ENCODE data around the gene USP53. TPM values are rescaled to one million over a fixed set of nuclear protein-coding genes. Genes with fewer than 3 reads are reported as not detected.

USP53 gene
- total and polyA plus RNA-seq, 10 of the 15 experiments (the other 5 are each of a cell fraction or from before 2014, with no cell fraction given): 0.23 to 4.0 (median 2.7) TPM

DNA sequence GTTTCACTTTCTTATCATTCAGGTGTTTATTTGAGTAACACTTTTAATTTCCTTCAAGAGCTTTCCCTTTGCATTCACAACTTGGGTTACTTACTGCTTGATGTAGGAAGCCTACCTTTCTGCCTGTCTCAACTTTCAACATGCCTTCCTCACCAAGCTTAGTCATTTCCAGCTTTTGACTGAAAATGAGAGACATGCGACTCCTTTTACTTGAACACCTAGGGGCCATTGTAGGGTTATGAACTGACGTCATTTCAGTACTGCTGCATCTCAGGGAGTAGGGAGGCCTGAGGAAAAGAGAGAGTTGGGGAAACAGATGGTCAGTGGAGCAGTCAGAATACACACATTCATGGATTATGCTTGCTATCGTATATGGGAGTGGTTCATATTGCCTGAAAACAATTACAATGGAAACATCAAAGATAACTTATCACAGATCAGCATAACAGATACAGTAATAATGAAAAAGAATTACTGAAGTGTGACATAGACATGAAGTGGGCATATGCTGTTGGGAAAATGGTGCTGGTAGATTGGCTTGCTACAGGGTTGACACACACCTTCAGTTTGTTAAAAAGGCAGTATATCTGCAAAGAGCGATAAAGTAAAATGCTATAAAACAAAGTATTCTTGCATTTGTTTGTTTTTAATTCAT is 25.7 kb downstream of the USP53 start (continued):
- TF ChIP-seq ATF7 (IDR thresholded peaks at IDR 0.05; ENCODE audit: low read depth): peak; percentile 96
- TF ChIP-seq IRF3 (IDR thresholded peaks at IDR 0.05): no peak
- TF ChIP-seq BCL11A (IDR thresholded peaks at IDR 0.05; ENCODE audit: low read depth, low read length): peak; percentile 93
- TF ChIP-seq SPI1 (IDR thresholded peaks at IDR 0.05; ENCODE audit: borderline replicate concordance, insufficient read depth, low read depth, low read length): no peak; the same call in 1 of the 2 replicates
- TF ChIP-seq ETV6 (conservative IDR thresholded peaks at IDR 0.05 in 1 of 2, IDR thresholded peaks at IDR 0.05 in 1 of 2; ENCODE audit: borderline replicate concordance in 1 of 2, low read depth in 1 of 2): peak in 1 of 2 experiments; percentile 98; a peak in 2 of 4 replicates
- no peak for TF ChIP-seq SREBF1 (IDR thresholded peaks at IDR 0.05; ENCODE audit: low read length)
- peak in 1 of 2 experiments; percentile 73; a peak in 2 of 4 replicates for TF ChIP-seq SRF (IDR thresholded peaks at IDR 0.05; ENCODE audit: low read depth in 2 of 2, low read length in 2 of 2)
- no peak for TF ChIP-seq ZNF217 (IDR thresholded peaks at IDR 0.05)
- peak; percentile 25; the same call in 1 of the 2 replicates for TF ChIP-seq RAD21 (IDR thresholded peaks at IDR 0.05; ENCODE audit: insufficient read depth, low read depth, low read length)
- TF ChIP-seq NRF1 (conservative IDR thresholded peaks at IDR 0.05; ENCODE audit: low read depth, low read length): no peak
- TF ChIP-seq RELB (IDR thresholded peaks at IDR 0.05; ENCODE audit: low read depth): peak; percentile 58; the same call in 1 of the 2 replicates
- TF ChIP-seq, protein P1, sequence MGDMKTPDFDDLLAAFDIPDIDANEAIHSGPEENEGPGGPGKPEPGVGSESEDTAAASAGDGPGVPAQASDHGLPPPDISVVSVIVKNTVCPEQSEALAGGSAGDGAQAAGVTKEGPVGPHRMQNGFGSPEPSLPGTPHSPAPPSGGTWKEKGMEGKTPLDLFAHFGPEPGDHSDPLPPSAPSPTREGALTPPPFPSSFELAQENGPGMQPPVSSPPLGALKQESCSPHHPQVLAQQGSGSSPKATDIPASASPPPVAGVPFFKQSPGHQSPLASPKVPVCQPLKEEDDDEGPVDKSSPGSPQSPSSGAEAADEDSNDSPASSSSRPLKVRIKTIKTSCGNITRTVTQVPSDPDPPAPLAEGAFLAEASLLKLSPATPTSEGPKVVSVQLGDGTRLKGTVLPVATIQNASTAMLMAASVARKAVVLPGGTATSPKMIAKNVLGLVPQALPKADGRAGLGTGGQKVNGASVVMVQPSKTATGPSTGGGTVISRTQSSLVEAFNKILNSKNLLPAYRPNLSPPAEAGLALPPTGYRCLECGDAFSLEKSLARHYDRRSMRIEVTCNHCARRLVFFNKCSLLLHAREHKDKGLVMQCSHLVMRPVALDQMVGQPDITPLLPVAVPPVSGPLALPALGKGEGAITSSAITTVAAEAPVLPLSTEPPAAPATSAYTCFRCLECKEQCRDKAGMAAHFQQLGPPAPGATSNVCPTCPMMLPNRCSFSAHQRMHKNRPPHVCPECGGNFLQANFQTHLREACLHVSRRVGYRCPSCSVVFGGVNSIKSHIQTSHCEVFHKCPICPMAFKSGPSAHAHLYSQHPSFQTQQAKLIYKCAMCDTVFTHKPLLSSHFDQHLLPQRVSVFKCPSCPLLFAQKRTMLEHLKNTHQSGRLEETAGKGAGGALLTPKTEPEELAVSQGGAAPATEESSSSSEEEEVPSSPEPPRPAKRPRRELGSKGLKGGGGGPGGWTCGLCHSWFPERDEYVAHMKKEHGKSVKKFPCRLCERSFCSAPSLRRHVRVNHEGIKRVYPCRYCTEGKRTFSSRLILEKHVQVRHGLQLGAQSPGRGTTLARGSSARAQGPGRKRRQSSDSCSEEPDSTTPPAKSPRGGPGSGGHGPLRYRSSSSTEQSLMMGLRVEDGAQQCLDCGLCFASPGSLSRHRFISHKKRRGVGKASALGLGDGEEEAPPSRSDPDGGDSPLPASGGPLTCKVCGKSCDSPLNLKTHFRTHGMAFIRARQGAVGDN (IDR thresholded peaks at IDR 0.05): no peak
- TF ChIP-seq BRCA1 (IDR thresholded peaks at IDR 0.05; ENCODE audit: low read depth, low read length): no peak
- TF ChIP-seq HDAC2 (IDR thresholded peaks at IDR 0.05): no peak
- TF ChIP-seq STAT3 (IDR thresholded peaks at IDR 0.05; ENCODE audit: low read depth, low read length): no peak
- TF ChIP-seq DPF2 (IDR thresholded peaks at IDR 0.05): peak; percentile 82
- TF ChIP-seq NFIC (IDR thresholded peaks at IDR 0.05; ENCODE audit: low read depth, low read length): peak; percentile 99
- TF ChIP-seq EGR1 (IDR thresholded peaks at IDR 0.05; ENCODE audit: borderline replicate concordance in 1 of 2, low read depth in 2 of 2, low read length in 2 of 2): peak in 1 of 2 experiments; percentile 57; a peak in 1 of 3 replicates
- TF ChIP-seq SIN3A (IDR thresholded peaks at IDR 0.05; ENCODE audit: low read depth, low read length): no peak
- TF ChIP-seq, protein P2, sequence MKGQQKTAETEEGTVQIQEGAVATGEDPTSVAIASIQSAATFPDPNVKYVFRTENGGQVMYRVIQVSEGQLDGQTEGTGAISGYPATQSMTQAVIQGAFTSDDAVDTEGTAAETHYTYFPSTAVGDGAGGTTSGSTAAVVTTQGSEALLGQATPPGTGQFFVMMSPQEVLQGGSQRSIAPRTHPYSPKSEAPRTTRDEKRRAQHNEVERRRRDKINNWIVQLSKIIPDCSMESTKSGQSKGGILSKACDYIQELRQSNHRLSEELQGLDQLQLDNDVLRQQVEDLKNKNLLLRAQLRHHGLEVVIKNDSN (IDR thresholded peaks at IDR 0.05; ENCODE audit: borderline replicate concordance, extremely low read length, insufficient read depth, low read depth, low read length): no peak
- TF ChIP-seq, protein P3, sequence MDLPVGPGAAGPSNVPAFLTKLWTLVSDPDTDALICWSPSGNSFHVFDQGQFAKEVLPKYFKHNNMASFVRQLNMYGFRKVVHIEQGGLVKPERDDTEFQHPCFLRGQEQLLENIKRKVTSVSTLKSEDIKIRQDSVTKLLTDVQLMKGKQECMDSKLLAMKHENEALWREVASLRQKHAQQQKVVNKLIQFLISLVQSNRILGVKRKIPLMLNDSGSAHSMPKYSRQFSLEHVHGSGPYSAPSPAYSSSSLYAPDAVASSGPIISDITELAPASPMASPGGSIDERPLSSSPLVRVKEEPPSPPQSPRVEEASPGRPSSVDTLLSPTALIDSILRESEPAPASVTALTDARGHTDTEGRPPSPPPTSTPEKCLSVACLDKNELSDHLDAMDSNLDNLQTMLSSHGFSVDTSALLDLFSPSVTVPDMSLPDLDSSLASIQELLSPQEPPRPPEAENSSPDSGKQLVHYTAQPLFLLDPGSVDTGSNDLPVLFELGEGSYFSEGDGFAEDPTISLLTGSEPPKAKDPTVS (IDR thresholded peaks at IDR 0.05; ENCODE audit: low read depth, low read length): no peak

All from GM12878 (cell line).